HG03575 (cell line): ENCODE measurements around the gene ST8SIA1.

Source experiments
- ATAC-seq: cut with Tn5 transposase; IDR thresholded peaks from one replicate; pipeline ENCODE4 v1.9.1; 2021; ENCODE audit not compliant: unreplicated experiment, insufficient number of reproducible peaks, low FRiP score; ENCODE audit errors: extremely low read depth

Gene ST8SIA1

DNA sequence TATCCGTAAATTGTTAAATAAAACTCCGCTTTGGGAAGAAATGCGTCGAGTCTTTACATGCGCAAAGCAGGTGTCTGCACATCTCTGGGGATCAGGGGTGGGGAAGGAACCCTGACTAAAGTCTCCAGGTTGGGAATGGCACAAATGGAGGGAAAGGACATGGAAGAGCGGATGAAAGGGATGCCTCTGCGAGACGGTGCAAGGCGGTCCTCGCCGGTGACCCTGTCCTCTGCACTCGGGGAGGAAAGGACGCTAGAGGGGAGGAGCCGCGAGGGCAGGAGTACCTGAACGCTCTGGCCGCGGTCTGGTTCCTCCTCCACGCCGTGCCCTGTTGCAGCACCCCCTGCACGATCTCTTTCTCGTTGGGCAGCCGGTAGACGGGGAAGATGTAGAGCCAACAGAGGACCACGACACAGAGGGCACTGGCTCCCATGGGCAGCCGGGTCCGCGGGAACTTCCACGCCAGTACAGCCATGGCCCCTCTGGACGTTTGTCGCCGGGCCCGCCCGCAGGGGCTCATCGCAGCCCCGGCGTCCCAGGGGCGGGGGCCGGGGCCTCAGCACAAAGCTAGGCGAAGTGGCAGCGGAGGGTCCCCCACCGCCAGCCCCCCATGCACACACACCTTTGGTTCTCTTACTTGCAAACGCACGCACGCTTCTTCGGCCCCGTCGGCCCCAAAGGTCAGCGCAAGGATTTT lies 646 bp downstream of the ST8SIA1 start:
- no peak for ATAC-seq

DNA sequence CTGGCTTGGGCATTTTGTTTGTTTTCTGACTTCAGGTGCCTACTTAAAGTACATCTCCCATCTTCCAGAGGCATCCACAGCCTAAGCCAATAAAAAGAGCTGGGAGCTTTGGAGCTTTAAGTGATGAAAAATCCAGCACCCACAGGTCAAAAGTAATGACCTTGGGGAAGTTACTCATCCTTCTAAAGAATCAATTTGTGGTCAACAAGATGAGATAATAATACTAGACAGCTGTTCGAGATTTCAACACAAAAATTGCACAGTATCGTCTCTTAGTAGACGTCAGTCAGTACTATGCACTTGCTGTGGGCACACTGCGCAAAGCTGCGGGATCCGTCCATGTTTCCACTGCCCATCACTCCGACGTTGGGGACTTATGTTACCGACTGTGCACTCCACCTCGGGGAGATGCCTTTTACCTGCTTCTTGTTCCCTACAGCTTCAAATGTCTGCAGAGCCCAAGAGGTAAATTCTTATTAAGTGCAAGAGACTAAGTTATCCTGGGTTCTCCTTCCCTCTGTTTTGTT lies 1.3 kb downstream of the ST8SIA1 start:
- no peak for ATAC-seq

DNA sequence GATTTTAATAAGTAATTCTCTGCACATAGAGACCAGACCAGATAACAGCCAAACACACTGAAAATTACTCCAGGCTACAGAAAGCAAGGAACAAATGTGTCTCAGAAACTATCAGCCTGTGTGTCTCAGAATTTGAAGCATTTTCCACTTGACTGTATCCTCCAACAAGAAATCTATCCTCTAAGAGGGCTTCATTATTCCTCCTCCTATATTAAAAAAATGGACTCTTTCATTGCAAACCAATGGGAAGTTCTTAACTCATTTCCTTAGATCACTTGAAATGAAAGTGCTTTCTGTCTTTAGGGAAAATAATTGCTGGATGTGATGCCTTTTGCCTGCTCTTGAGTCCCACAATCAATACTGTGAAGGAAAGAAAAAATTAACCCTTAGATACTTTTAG lies 2.3 kb downstream of the ST8SIA1 start:
- ATAC-seq: no peak

DNA sequence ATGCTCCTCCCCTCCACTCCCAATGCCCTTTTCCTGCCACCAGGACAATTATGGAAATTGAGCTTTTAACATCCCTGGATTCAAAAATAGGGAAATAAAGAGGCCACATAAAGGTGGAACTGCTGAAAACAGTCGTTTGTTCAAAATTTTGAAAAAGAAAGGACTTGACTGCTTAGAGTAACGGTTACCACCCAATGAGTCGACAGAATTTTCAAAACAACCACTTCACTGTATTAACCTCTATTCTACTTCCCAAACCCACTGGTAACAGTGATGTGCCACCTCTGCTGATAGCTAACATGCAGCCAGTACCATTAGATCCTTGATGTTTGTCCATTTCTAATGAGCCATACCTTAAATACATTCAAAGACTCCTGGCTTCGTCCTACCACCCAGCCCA lies 4.9 kb downstream of the ST8SIA1 start:
- ATAC-seq: no peak

DNA sequence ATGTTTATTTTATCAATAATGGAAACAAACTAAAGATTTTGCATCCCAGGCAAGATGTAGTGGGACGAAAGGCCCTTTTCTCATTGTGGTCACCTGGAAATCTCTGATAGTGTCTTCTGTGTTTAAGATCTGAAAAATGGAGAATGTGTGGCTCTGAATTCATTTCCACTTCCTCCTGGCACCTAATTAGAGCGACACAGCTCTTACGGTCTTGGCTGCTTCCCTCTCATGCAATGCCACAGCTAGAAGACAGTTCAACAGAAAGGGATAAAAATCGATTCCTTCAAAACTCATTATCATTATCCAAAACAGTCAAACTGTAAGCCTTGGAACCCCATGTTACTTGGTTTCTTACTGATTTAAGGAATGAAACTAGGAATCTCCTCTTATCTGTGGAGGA lies 9.3 kb downstream of the ST8SIA1 start:
- no peak for ATAC-seq

DNA sequence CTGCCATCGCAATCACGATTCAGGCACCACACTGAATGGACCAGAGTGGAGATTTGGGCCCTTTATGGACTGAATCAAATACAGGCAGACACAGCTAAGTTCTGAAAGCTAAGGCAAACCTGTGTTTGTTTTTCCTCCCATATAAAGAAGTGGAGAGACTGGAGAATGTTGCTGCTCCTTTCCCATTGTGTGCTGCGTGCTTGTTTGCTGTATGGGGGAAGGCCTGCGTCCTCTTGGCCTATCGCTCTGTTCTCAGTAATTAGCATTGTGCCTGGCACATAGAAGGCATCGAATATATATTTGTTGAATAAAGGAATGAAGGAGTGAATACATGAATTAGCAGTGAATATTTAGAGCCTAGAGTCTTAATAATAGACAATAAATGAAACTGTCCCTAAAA lies 12.4 kb downstream of the ST8SIA1 start:
- no peak for ATAC-seq

DNA sequence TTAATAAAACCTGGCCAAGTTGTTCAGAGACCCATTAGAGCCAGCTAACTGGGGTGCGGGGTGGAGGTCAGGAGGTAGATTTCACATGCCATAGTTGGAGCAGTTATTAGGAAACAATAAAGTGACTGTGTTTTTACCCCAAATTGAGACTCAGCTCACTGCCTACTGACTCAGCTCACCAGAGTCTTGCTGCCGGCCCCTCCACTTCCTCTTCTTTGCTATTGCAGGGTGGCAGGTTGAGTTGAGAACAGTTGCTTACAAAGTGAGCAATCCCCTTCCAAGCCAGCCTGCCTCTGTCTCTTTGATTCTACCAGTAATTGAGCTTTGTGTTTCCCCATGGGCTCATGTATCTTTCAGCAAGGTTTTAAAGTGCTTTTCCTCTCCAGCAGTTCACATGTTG lies 12.9 kb downstream of the ST8SIA1 start:
- no peak for ATAC-seq

DNA sequence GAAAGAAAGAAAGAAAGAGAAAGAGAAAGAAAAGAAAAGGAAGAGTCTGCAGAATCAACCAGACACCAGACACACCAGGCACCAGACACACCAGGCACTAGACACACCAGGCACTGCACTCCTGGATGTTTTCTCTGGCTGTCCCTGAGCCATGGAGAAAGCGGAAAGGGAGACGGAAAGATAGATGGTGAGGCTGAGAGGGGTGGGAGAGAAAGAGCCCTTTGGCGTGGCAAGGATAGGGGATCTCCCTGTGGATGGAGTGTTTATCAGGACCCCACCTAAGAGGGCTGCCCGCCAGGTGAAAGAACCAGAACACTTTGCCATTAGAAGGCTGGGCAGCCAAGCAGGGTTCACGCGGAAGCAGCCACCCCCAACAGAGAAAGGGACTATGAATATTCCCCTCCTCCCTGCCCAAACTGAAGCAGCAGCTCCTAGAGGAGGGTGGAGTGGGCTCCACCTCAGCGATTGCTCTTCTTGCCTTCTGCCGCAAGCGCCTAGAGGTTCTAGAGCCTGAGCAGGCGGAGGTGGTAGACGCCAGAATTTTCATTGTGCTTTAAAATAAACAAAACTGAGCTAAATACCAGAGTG lies 13.4 kb downstream of the ST8SIA1 start:
- no peak for ATAC-seq

DNA sequence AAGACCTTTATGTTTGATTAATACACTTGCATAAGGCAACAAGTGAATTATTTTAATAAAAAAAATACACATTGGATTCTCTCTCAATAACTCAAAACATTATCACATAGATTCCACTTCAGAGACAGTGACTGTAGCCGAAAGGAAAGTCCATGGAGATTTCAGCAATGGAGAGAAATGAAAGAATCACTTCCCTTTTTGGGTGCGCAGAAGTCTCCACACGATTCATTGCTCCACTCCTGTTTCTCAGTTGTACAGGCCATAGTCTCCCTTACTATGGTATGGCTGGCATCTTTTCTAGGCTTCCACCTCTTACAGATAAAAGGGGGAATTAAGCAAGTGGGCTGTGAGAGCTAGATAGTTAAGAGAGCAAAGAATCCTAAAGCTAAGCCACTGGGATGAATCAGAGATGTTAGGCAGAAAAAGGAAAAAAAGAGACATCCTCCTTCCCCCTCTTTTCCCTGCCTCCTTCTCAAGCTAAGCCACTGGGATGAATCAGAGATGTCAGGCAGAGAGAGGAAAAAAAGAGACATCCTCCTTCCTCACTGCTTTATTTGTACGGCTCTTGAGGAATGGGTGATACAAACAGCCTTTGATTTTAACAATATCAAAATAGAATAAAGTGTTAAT lies 16.3 kb downstream of the ST8SIA1 start:
- no peak for ATAC-seq

DNA sequence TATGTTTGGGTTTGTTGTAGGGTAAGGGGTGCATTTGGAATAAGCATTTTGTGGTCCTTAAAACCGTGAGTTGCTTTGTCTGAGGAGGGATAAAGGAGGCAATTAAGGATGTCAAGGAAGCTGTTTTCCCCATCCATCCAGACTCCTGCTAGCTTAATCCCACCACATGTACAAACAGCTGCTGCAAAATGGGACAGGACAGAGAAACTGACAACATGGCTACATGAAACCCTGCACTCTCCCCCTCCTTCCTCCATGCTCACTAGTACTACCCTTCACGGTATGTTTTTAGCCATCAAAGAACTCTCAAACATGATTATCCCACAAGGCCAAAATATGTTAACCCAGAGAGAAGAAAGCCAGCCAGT lies 20.6 kb downstream of the ST8SIA1 start:
- ATAC-seq: no peak

DNA sequence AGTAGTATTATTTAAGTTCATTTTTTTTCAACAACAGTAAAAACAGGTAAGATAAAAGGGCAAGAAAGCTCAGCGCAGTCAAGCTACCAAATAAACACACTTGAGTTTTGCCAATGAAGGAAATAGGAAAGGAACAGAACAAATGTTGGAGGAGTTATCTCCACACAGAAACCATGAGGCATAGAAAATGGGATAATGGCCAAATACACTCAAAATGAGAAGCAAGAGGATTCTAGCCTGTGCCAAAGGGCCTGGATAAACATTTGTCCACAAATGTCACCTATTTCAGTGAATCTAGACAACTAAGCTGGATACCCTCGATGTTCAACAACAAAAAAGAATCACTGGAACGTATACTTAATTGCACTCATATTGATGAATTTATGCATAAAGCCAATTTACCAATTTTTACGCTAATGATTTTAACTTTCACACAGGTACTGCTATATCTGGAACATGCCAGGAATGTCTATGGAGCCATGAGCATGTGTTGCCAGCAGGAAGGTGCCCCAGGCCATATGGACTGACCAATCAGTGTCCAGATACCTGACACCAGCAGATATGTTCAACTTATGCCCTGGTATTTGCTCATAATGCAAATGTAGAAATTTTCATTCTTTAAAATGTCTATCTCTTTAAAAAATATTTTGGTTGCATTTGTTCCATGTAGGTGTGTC lies 21.1 kb downstream of the ST8SIA1 start:
- no peak for ATAC-seq

DNA sequence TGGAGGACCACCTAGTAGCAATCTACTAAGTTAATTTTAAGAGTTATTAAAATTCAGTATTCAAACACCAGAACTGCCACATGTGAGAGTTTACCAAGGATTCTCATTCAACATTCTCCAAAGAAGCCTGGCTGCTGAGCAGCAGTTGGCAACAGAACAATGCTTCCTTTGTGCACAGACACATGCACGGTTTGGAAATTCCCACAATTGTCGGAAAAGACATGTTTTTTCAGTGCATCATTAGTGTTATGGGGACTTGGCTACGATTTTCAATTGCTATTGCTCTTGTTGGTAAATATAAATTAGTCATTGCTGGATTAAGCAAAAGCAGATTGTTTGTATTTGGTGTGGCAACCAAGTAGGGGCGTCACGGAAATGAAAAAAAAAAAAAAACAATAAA lies 22.2 kb downstream of the ST8SIA1 start:
- ATAC-seq: no peak

DNA sequence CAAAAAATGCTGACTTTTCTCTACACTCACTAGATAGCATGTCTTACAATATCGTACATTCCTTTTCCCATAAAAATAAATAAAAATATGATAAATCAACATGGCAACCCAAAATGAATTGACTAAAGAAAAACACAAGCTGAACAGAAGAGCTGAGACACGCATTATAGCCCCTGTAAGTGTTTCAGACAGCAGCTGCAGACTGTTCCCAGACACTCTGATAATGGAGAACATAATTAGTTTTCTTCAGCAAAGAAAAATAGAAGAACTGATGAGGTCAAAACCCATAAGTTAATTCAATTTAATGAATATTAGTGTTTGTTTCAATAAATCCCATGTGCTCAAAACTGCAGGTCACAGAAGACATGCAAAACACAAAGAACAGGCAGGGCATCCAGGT lies 23.8 kb downstream of the ST8SIA1 start:
- no peak for ATAC-seq

DNA sequence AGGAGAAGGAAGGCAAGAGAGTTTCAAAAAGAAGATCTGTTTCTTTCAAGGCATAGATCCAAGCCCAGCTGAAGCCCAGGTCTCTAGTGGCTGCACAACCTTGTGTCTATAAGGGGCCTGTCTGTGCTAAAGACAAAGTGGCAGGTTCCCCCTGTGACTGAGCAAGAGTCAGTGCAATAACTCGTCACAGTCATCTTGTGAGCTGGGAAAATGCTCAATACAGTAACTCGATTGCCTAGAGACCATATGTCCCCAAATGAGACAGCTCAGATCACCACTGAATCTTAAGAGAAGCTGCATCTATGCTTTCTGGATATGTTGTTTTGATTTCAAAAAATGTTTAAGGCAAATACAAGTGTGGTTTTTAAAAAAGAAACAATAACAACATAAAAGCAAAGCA lies 24.2 kb downstream of the ST8SIA1 start:
- no peak for ATAC-seq

DNA sequence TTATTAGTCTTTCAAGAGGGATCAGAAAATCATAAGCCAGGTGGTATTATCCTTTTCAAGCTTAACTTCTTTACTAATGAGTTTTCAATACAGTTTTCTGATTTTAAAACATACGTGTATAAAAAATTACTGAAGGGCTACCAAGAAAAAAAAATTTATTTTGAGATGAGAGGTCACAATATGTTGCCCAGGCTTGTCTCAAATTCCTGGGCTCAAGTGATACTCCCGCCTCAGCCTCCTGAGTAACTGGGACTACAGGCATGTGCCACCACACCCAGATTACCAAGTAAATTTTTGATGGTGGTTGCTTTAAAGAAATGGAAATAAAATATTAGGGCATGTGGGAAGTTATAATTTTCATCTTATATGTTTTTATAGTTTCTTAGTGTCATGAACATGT lies 26.7 kb downstream of the ST8SIA1 start:
- no peak for ATAC-seq

DNA sequence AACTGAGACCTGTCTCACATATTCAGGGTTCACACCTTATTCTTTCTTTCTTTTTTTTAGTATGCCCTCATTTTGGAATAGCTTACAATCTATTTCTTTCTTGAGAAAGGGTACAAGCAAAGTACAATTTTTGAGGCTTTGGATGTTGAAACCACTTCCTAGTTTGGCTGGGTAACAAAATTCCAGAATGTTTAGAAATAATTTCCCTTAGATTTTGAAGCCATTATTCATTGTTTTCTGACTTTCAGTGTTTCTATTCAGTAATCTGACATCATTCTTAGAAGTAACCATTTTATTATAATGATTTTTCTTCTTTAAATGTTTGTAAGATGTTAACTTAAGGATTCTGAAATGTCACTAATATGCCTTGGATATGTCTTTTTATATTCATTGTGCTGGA lies 28.2 kb downstream of the ST8SIA1 start:
- ATAC-seq: no peak

DNA sequence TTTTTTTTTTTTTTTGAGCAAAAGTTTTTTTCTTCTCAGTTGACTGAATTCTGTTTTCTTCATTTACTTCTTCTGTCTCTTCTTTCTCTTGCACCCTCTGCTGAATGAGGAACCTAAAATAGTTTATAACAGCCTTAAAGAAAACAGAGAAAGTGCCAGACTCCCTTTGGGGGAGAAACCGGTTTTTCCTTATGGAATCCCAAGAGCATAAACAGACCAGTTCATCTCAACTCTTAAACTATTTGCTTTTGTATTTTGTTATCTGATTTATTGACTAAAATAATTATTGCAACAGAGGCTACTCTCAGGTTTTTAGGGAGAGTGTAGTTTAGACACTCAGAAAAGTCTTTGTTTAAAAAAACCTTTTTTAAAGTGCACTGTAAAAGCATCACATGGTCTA lies 30.2 kb downstream of the ST8SIA1 start:
- ATAC-seq: no peak

DNA sequence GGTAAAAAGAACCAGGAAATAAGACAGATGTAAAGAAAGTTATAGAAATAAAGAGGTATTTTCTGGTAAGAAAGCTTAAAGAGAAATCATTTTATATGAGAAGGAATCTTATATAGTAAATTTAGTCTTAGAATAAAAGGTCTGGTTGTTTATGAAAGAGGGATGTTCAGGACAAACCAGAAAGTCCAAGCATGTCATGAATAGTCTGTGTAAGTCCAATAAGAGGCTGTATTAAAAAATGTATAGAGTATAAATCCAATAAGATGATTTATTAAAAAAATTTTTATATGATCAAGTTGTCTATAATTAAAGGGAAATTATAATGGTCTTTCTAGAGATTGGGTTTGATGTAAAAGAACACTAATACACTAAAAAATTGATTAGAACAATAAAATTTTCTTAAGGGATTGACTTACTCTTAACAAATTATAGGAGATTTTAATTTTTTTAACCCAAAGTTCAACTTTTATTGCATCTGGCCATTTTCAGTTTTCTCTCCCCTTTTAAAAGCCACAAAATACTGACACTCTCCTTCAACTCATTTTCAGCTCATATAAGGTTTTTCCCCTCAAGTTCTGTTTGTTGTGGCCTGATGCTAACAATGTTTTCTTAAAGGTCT lies 35.1 kb downstream of the ST8SIA1 start:
- no peak for ATAC-seq

DNA sequence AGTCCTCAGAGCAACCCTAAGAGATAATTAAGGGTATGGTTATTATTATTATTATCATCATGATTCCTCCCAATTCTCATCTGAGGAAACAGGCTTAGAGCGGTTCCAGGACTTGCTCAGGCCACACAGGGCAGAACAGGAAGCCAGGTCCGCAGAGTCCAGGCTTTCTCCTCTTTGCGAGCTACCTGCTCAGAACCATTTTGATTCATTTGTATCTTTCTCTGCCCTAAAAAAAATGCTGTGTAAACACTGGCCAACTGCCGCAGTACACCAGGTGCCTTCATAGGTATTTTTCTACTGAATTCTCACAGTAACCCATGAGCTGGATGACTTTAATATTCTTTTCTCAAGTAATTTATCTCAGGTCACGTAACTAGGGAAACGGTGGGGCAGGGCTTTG lies 45.3 kb downstream of the ST8SIA1 start:
- no peak for ATAC-seq
